GM12878 (cell line): ENCODE results near the gene GTF3C1. TPM values are rescaled to one million over a fixed set of nuclear protein-coding genes. Genes with fewer than 3 reads are reported as not detected.

Experiments
- CEBPB ChIP-seq, 2 experiments: fragments of 150-350 bp in 1 of 2; IDR thresholded peaks; 2 replicates each; pipeline ENCODE4 v1.6.1; 2012 to 2014; ENCODE audit warnings: low read depth in 2 of 2, low read length in 2 of 2, borderline replicate concordance in 1 of 2, inconsistent platforms in 1 of 2
- CEBPZ ChIP-seq: fragments of 150-350 bp; IDR thresholded peaks from 2 replicates; pipeline ENCODE4 v1.6.1; 2016; ENCODE audit warnings: low read depth, low read length
- ELK1 ChIP-seq: IDR thresholded peaks from 2 replicates; pipeline ENCODE4 v1.6.1; 2012; ENCODE audit warnings: low read depth, low read length, improper control_type of control experiment
- ESRRA ChIP-seq: IDR thresholded peaks from 2 replicates; pipeline ENCODE4 v1.6.1; 2012; ENCODE audit warnings: mild to moderate bottlenecking, low read length, improper control_type of control experiment
- GABPA ChIP-seq: IDR thresholded peaks from 2 replicates; pipeline ENCODE4 v1.6.1; 2014; ENCODE audit warnings: antibody characterized with exemption, low read depth, mild to moderate bottlenecking, inconsistent platforms
- KAT2A ChIP-seq: conservative IDR thresholded peaks from 2 replicates; pipeline ENCODE4 v1.6.1; 2011; ENCODE audit warnings: low read depth, low read length; ENCODE audit not compliant: control insufficient read depth
- MYC ChIP-seq: IDR thresholded peaks from 2 replicates; pipeline ENCODE4 v1.6.1; 2011; ENCODE audit warnings: mild to moderate bottlenecking, low read length, moderate library complexity, inconsistent platforms; ENCODE audit not compliant: insufficient read depth, insufficient replicate concordance, insufficient read length, severe bottlenecking
- POLR2A ChIP-seq: IDR thresholded peaks from 2 replicates; pipeline ENCODE4 v1.6.1; 2011; ENCODE audit warnings: low read depth, mild to moderate bottlenecking, low read length
- PRDM15 ChIP-seq: fragments of 450-650 bp; formaldehyde crosslinking; IDR thresholded peaks from 2 replicates; pipeline ENCODE4 v1.4.0; 2020; ENCODE audit warnings: mild to moderate bottlenecking, moderate library complexity
- RBBP5 ChIP-seq: fragments of 200-600 bp; sonication (generic); conservative IDR thresholded peaks from 2 replicates; pipeline ENCODE4 v1.6.1; 2016
- SIX5 ChIP-seq: IDR thresholded peaks from 2 replicates; pipeline ENCODE4 v1.6.1; 2011; ENCODE audit warnings: mild to moderate bottlenecking, low read depth, low read length, moderate library complexity; ENCODE audit not compliant: severe bottlenecking
- SPI1 ChIP-seq: IDR thresholded peaks from 2 replicates; pipeline ENCODE4 v1.6.1; 2011; ENCODE audit warnings: low read depth, mild to moderate bottlenecking, low read length, moderate library complexity, borderline replicate concordance; ENCODE audit not compliant: insufficient read depth
- STAT1 ChIP-seq: fragments of 450-650 bp; conservative IDR thresholded peaks from 2 replicates; pipeline ENCODE4 v1.6.1; 2014; ENCODE audit warnings: antibody characterized with exemption, mild to moderate bottlenecking
- SUPT20H ChIP-seq: IDR thresholded peaks from 2 replicates; pipeline ENCODE4 v1.6.1; 2011; ENCODE audit warnings: low read depth, mild to moderate bottlenecking, low read length, moderate library complexity, borderline replicate concordance; ENCODE audit not compliant: control insufficient read depth
- ZZZ3 ChIP-seq: IDR thresholded peaks from 2 replicates; pipeline ENCODE4 v1.6.1; 2011; ENCODE audit warnings: low read depth; ENCODE audit not compliant: control insufficient read depth, insufficient read length
- polyA plus RNA-seq, 11 experiments: library from polyadenylated mRNA; depleted of rRNA in 4 of 11; unstranded in 6 of 11; stranded (reverse) in 5 of 11; fragments of >200 nt; fragmentation: Nextera tagmentation in 4 of 11; fragmentation: Illumina TruSeq in 1 of 11; extraction: Ambion mirVana in 4 of 11; extraction: Trizol in 1 of 11; gene quantifications; 1 replicate in 1 of 11; 2 replicates in 10 of 11; pipeline versions ENCODE4 v1.2.1 to v1.2.3, GENCODE V29; 2011 to 2016; ENCODE audit warnings: inconsistent platforms in 2 of 11, missing spikeins in 2 of 11, low read depth in 1 of 11
- total RNA-seq, 4 experiments: library from RNA; depleted of rRNA in 3 of 4; stranded (reverse); fragments of >200 nt in 3 of 4; fragmentation: Illumina TruSeq in 1 of 4; extraction: Trizol in 1 of 4; gene quantifications; 2 replicates each; pipeline versions ENCODE4 v1.2.1 to v1.2.3, GENCODE V29; 2013 to 2021

GTF3C1 gene
- total and polyA plus RNA-seq, 10 of the 15 experiments (the other 5 are each of a cell fraction or from before 2014, with no cell fraction given): 0.98 to 60.9 (median 34.3) TPM

GRCh38 chr16:27520982-27521673 is 28.6 kb downstream of the GTF3C1 start (continued):
- TF ChIP-seq CEBPB (IDR thresholded peaks at IDR 0.05; ENCODE audit: borderline replicate concordance in 1 of 2, low read depth in 2 of 2, low read length in 2 of 2) (no peak), SPI1 (no peak), POLR2A (no peak), ESRRA (no peak), STAT1 (no peak), PRDM15 (CRISPR knock-in tag) (no peak), CEBPZ (no peak), ZZZ3 (no peak), GABPA (no peak), KAT2A (no peak), ELK1 (no peak), MYC (no peak), SIX5 (no peak), RBBP5 (no peak), SUPT20H (no peak)
